OCI-LY1 (cell line): ENCODE results near the gene ABCC11.

Experiments
- CTCF ChIP-seq: fragments of 200-600 bp; sonication (generic), shearing (Covaris generic); IDR thresholded peaks from 2 replicates; pipeline ENCODE4 v1.5.1; 2017; ENCODE audit warnings: mild to moderate bottlenecking, antibody characterized with exemption, low read length, moderate library complexity, mixed read lengths
- EZH2 ChIP-seq: fragments of 200-600 bp; sonication (generic), shearing (Covaris generic); IDR thresholded peaks from 2 replicates; pipeline ENCODE4 v1.8.0; 2017; ENCODE audit warnings: borderline replicate concordance, mixed run types, mild to moderate bottlenecking, antibody characterized with exemption, low read length, moderate library complexity, mixed read lengths

GRCh38 chr16:48176635-48177408, 70.5 kb downstream of the ABCC11 start:
- TF ChIP-seq CTCF (no peak), EZH2 (no peak)
